Measurements from ENCODE around the gene POC1A. TPM values are rescaled to one million over a fixed set of nuclear protein-coding genes. Genes with fewer than 3 reads are reported as not detected.
A peak's percentile ranks its signal among the peaks of the same experiment; 100 is the strongest.

The POC1A gene
- total and polyA plus RNA-seq, 2 donors (not counting 3 experiments of a cell fraction or from before 2014, with no cell fraction given) = 14.8 to 19.4 TPM

- POLR2A ChIA-PET = no interaction called here
- Histone ChIP-seq H3K4me2 (ENCODE audit: insufficient read depth, low read length) (no peak overlapping the region), H2AFZ (ENCODE audit: low read depth, low read length) (no peak overlapping the region), H3K79me2 (ENCODE audit: control insufficient read depth, insufficient read depth, low read length) (no peaks in the 10 kb centered on the region), H3K27ac (ENCODE audit: insufficient read depth, low read depth, low read length) (no peak overlapping the region), H4K20me1 (replicated peaks; ENCODE audit: control insufficient read depth, extremely low read depth, insufficient read depth, low read length) (no peaks in the 10 kb centered on the region), H3K4me3 (replicated peaks in 1 of 3; ENCODE audit: insufficient read depth in 1 of 3, low read depth in 1 of 3, low read length in 3 of 3) (no peak overlapping the region), H3K9ac (replicated peaks; ENCODE audit: extremely low read depth, insufficient read depth, low read length) (no peak overlapping the region), H3K9me1 (replicated peaks; ENCODE audit: control insufficient read depth, extremely low read depth, insufficient read depth, low read length) (no peaks in the 10 kb centered on the region), H3K36me3 (ENCODE audit: control insufficient read depth in 2 of 2, extremely low read depth in 1 of 2, insufficient read depth in 2 of 2, low read length in 2 of 2) (no peaks in the 10 kb centered on the region), H3K9me3 (replicated peaks; ENCODE audit: control insufficient read depth, insufficient read depth, low read length) (no peaks in the 10 kb centered on the region), H3K27me3 (ENCODE audit: control insufficient read depth in 2 of 2, insufficient read depth in 2 of 2, low read length in 2 of 2) (no peaks in the 10 kb centered on the region), H3K4me1 (ENCODE audit: control insufficient read depth, extremely low read depth, insufficient read depth, low read length) (peaks cover 8% of the 10 kb centered on the region)
- BruUV-seq (replicated peaks) = no TSS peak
- CTCF ChIA-PET = interaction anchor here (0.7 to 1.9 kb wide), 6 partner anchors 72 to 132 kb away, joined by 3 to 10 read pairs (median 6); partner anchors contain the start of genes DUSP7 and RPL29
- peak; percentile 79 for DNase-seq (ENCODE audit: low read depth, low spot score)
- dilution Hi-C loops (cut with MboI; ENCODE audit: extremely low pct_ligation_motif_present, low sequenced_read_pairs) (no loop called here), intact Hi-C loops (cut with micrococcal nuclease) (no loop called here)
- TF ChIP-seq JUN (IDR thresholded peaks at IDR 0.05; ENCODE audit: borderline replicate concordance, insufficient read depth, insufficient read length, low read depth) (no peak), POLR2A (IDR thresholded peaks at IDR 0.05; ENCODE audit: low read depth, low read length) (no peak), POLR2AphosphoS5 (IDR thresholded peaks at IDR 0.05; ENCODE audit: insufficient read depth, low read depth, low read length) (no peak), FOS (IDR thresholded peaks at IDR 0.05; ENCODE audit: borderline replicate concordance, insufficient read depth, low read length) (no peak), EZH2 (IDR thresholded peaks at IDR 0.05; ENCODE audit: borderline replicate concordance, low read depth, low read length, severe bottlenecking) (no peak), CTCF (IDR thresholded peaks at IDR 0.05; ENCODE audit: extremely low read depth in 1 of 2, insufficient read depth in 1 of 2, low read depth in 1 of 2, low read length in 2 of 2) (no peak), GATA2 (IDR thresholded peaks at IDR 0.05; ENCODE audit: insufficient read depth, insufficient read length, low read depth, low read length) (no peak), MYC (IDR thresholded peaks at IDR 0.05; ENCODE audit: low read depth, low read length) (no peak)
- TF ChIP-seq, protein P1, sequence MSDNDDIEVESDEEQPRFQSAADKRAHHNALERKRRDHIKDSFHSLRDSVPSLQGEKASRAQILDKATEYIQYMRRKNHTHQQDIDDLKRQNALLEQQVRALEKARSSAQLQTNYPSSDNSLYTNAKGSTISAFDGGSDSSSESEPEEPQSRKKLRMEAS (IDR thresholded peaks at IDR 0.05; ENCODE audit: insufficient read depth, insufficient read length) = no peak
- peak; percentile 90 for FAIRE-seq
Measured at GRCh38 chr3:52128118-52128683, 26.0 kb downstream of the POC1A start.

Data from endothelial cell of umbilical vein (primary cell).